Measurements from ENCODE around the gene TMEM201.

TMEM201 gene

GRCh38 chr1:9576903-9577302 is 11.8 kb upstream of the TMEM201 start:
- no peak overlapping the region for H3K27ac ChIP-seq (ENCODE audit: low read depth, low read length)
- H3K9ac ChIP-seq (ENCODE audit: low read length in 5 of 5): no peak overlapping the region
- no peak overlapping the region for H3K4me3 ChIP-seq (ENCODE audit: low read depth in 1 of 5, low read length in 5 of 5)
- H3K36me3 ChIP-seq (ENCODE audit: control insufficient read depth in 5 of 5, insufficient read depth in 5 of 5, low read length in 5 of 5): peaks cover 16 to 60% (median 29%) of the 10 kb centered on the region in 5 donors
- H3K4me1 ChIP-seq (ENCODE audit: control insufficient read depth in 5 of 5, insufficient read depth in 5 of 5, low read length in 5 of 5): peaks cover 0 to 11% (median 0%) of the 10 kb centered on the region in 5 donors
- H3K27me3 ChIP-seq (ENCODE audit: control insufficient read depth in 5 of 5, insufficient read depth in 4 of 5, low read length in 5 of 5): no peaks in the 10 kb centered on the region
- H3K9me3 ChIP-seq (ENCODE audit: control insufficient read depth in 5 of 5, low read length in 5 of 5): no peaks in the 10 kb centered on the region

- Histone ChIP-seq H3K9me3 (ENCODE audit: control insufficient read depth in 5 of 5, low read length in 5 of 5) (no peaks in the 10 kb centered on the region), H3K36me3 (ENCODE audit: control insufficient read depth in 5 of 5, insufficient read depth in 5 of 5, low read length in 5 of 5) (peaks cover 16 to 64% (median 32%) of the 10 kb centered on the region in 5 donors), H3K4me1 (ENCODE audit: control insufficient read depth in 5 of 5, insufficient read depth in 5 of 5, low read length in 5 of 5) (peaks cover 0 to 9% (median 0%) of the 10 kb centered on the region in 5 donors), H3K27ac (ENCODE audit: low read depth, low read length) (no peak overlapping the region), H3K27me3 (ENCODE audit: control insufficient read depth in 5 of 5, insufficient read depth in 4 of 5, low read length in 5 of 5) (no peaks in the 10 kb centered on the region), H3K9ac (ENCODE audit: low read length in 5 of 5) (no peak overlapping the region), H3K4me3 (ENCODE audit: low read depth in 1 of 5, low read length in 5 of 5) (no peak overlapping the region)
These were observed 11.3 kb upstream of the TMEM201 start for GRCh38 chr1:9577423-9577822.

DNA sequence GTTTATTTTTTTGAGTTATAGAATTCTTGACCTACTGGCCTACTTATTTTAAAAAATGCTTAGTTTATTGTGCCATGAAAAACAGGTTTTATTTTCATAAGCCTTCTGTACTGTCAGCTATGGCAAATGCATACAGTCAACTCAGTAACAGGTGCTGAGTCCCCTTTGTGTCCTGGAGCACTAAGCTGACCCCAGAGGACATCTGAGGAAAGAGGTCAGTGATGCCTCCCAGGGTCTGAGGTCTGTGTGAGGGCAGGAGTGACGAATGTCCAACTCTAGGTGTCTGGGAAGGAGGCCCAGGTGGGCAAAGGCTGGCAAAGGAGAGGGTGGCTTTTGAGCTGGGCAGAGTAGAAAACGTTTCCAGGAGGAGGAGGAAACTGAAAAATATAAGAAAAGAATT is 7.8 kb upstream of the TMEM201 start:
- Histone ChIP-seq H3K27ac (ENCODE audit: low read depth, low read length) (no peak overlapping the region), H3K4me1 (ENCODE audit: control insufficient read depth in 5 of 5, insufficient read depth in 5 of 5, low read length in 5 of 5) (peaks cover 0 to 9% (median 0%) of the 10 kb centered on the region in 5 donors), H3K27me3 (ENCODE audit: control insufficient read depth in 5 of 5, insufficient read depth in 4 of 5, low read length in 5 of 5) (no peaks in the 10 kb centered on the region), H3K9ac (ENCODE audit: low read length in 5 of 5) (no peak overlapping the region), H3K4me3 (ENCODE audit: low read depth in 1 of 5, low read length in 5 of 5) (no peak overlapping the region), H3K9me3 (ENCODE audit: control insufficient read depth in 5 of 5, low read length in 5 of 5) (no peaks in the 10 kb centered on the region), H3K36me3 (ENCODE audit: control insufficient read depth in 5 of 5, insufficient read depth in 5 of 5, low read length in 5 of 5) (peaks cover 14 to 68% (median 34%) of the 10 kb centered on the region in 5 donors)

DNA sequence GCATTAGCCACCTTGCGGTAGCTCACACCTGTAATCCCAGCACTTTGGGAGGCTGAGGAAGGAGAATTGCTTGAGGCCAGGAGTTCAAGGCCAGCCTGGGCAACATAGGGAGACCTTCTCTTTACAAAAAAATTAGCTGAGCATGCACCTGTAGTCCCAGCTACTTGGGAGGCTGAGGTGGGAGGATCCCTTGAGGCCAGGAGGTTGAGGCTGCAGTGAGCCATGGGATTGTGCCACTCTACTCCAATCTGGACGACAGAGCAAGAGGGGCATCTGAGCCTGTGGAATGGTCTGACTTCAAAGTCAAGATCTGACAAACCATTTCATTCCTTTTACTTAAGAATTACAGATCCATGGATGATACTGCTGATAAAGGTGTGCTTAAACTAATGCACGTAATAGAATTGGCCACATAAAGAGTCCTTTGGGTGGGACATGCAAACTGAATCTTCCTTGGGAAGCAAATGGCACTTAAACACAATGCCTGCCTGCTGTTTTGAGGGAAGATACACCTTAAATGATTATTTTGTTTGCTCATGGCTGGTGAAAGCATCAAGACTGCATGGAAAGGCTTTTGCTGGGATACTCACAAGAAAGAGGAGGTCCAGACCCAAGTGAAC is 2.5 kb upstream of the TMEM201 start:
- no peak overlapping the region for H3K4me3 ChIP-seq (ENCODE audit: low read depth in 1 of 5, low read length in 5 of 5)

DNA sequence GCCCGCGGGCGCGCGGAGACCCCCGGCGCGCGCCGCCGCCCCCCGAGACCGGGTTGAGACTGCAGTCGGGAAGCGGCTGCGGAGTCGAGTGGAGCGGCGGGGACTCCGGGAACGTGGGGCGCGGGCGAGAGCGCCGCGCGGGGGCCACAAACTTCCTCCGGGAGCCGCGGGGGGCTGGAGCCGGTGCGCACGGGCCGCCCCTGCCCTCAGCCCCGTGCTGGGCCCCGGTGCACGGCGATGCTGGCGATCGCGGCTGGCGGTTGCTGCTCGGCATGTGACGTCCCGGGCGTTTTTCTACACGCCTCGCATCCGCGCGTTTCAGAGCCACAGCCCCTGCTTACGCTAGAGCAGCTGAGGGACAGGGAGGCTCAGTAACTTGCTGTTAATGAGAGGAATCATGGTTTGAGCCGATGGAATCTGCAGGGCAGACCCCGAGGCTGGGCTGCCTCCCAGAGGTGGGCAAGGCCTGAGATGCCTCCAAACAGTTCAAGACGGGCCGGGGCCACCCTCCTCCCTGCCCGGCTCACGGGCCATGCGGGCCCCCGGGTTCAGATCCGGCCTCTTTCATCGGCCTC is 520 bp downstream of the TMEM201 start:
- Histone ChIP-seq H3K36me3 (ENCODE audit: control insufficient read depth in 5 of 5, insufficient read depth in 5 of 5, low read length in 5 of 5) (peaks cover 0 to 6% (median 0%) of the 10 kb centered on the region in 5 donors), H3K27ac (ENCODE audit: low read depth, low read length) (peak overlapping the region; percentile 23), H3K9ac (ENCODE audit: low read length in 5 of 5) (peak overlapping the region; percentile 0 to 85 (median 60)), H3K9me3 (ENCODE audit: control insufficient read depth in 5 of 5, low read length in 5 of 5) (no peaks in the 10 kb centered on the region), H3K4me1 (ENCODE audit: control insufficient read depth in 5 of 5, insufficient read depth in 5 of 5, low read length in 5 of 5) (peaks cover 4 to 57% (median 46%) of the 10 kb centered on the region in 5 donors), H3K27me3 (ENCODE audit: control insufficient read depth in 5 of 5, insufficient read depth in 4 of 5, low read length in 5 of 5) (no peaks in the 10 kb centered on the region), H3K4me3 (ENCODE audit: low read depth in 1 of 5, low read length in 5 of 5) (peak overlapping the region; percentile 63 to 78 (median 69))

More for the DNA sequence above, 2.5 kb upstream of the TMEM201 start:
- peaks cover 0 to 21% (median 9%) of the 10 kb centered on the region in 5 donors for H3K36me3 ChIP-seq (ENCODE audit: control insufficient read depth in 5 of 5, insufficient read depth in 5 of 5, low read length in 5 of 5)
- H3K9me3 ChIP-seq (ENCODE audit: control insufficient read depth in 5 of 5, low read length in 5 of 5): no peaks in the 10 kb centered on the region
- no peak overlapping the region for H3K27ac ChIP-seq (ENCODE audit: low read depth, low read length)
- H3K27me3 ChIP-seq (ENCODE audit: control insufficient read depth in 5 of 5, insufficient read depth in 4 of 5, low read length in 5 of 5): no peaks in the 10 kb centered on the region
- peaks cover 4 to 27% (median 22%) of the 10 kb centered on the region in 5 donors for H3K4me1 ChIP-seq (ENCODE audit: control insufficient read depth in 5 of 5, insufficient read depth in 5 of 5, low read length in 5 of 5)
- no peak overlapping the region for H3K9ac ChIP-seq (ENCODE audit: low read length in 5 of 5)

DNA sequence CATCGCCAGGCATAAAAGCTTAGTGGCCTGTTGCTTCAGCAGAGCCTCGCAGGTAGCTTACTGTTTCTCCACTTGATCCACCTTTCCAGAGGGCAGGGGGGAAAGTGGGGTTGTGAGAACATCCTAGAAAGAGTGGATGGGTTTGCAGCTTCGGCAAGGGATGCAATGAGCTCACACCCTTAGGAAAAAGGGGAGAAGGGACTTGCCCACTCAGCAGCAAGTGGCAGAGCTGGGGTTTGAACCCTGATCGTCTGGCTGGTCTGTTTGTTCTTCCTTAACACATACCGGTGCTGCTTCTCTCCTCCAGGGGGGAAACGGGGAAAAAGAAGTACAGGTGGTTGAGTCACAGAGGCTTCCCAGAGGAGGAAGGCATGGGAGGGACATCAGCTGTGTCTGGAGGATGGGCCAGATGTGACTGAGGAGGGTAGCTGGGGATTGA is 1.0 kb downstream of the TMEM201 start:
- H3K27me3 ChIP-seq (ENCODE audit: control insufficient read depth in 5 of 5, insufficient read depth in 4 of 5, low read length in 5 of 5): no peaks in the 10 kb centered on the region
- peak overlapping the region; percentile 23 for H3K27ac ChIP-seq (ENCODE audit: low read depth, low read length)
- H3K9ac ChIP-seq (ENCODE audit: low read length in 5 of 5): peak overlapping the region; percentile 0 to 85 (median 60)
- peaks cover 0 to 3% (median 0%) of the 10 kb centered on the region in 5 donors for H3K36me3 ChIP-seq (ENCODE audit: control insufficient read depth in 5 of 5, insufficient read depth in 5 of 5, low read length in 5 of 5)
- H3K4me1 ChIP-seq (ENCODE audit: control insufficient read depth in 5 of 5, insufficient read depth in 5 of 5, low read length in 5 of 5): peaks cover 4 to 58% (median 46%) of the 10 kb centered on the region in 5 donors
- H3K4me3 ChIP-seq (ENCODE audit: low read depth in 1 of 5, low read length in 5 of 5): peak overlapping the region; percentile 63 to 78 (median 69)
- no peaks in the 10 kb centered on the region for H3K9me3 ChIP-seq (ENCODE audit: control insufficient read depth in 5 of 5, low read length in 5 of 5)

DNA sequence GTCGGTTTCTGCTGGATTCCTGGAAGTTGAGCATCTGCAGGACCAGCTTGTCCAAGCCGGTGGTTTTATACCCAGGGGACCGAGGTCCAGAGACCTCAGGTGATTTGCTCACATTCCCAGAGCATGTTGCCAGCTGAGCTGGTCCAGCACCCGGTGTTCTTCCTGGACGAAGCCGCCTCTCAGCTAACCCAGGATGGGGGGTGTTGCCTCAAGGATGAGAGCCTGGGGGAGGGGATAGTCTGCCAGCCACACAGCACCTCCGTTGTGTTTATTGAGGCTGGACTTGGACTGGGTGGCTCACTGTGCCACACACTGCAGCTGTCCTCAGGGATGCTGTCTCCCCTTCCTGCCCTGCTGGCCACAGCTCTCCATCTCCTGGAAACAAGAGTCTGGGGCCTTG is 1.5 kb downstream of the TMEM201 start:
- Histone ChIP-seq H3K9ac (ENCODE audit: low read length in 5 of 5) (peak overlapping the region in 1 of 5 donors; percentile 60), H3K4me3 (ENCODE audit: low read depth in 1 of 5, low read length in 5 of 5) (peak overlapping the region in 4 of 5 donors; percentile 63 to 78 (median 70)), H3K36me3 (ENCODE audit: control insufficient read depth in 5 of 5, insufficient read depth in 5 of 5, low read length in 5 of 5) (no peaks in the 10 kb centered on the region), H3K27ac (ENCODE audit: low read depth, low read length) (no peak overlapping the region), H3K4me1 (ENCODE audit: control insufficient read depth in 5 of 5, insufficient read depth in 5 of 5, low read length in 5 of 5) (peaks cover 4 to 58% (median 46%) of the 10 kb centered on the region in 5 donors), H3K9me3 (ENCODE audit: control insufficient read depth in 5 of 5, low read length in 5 of 5) (no peaks in the 10 kb centered on the region), H3K27me3 (ENCODE audit: control insufficient read depth in 5 of 5, insufficient read depth in 4 of 5, low read length in 5 of 5) (no peaks in the 10 kb centered on the region)

DNA sequence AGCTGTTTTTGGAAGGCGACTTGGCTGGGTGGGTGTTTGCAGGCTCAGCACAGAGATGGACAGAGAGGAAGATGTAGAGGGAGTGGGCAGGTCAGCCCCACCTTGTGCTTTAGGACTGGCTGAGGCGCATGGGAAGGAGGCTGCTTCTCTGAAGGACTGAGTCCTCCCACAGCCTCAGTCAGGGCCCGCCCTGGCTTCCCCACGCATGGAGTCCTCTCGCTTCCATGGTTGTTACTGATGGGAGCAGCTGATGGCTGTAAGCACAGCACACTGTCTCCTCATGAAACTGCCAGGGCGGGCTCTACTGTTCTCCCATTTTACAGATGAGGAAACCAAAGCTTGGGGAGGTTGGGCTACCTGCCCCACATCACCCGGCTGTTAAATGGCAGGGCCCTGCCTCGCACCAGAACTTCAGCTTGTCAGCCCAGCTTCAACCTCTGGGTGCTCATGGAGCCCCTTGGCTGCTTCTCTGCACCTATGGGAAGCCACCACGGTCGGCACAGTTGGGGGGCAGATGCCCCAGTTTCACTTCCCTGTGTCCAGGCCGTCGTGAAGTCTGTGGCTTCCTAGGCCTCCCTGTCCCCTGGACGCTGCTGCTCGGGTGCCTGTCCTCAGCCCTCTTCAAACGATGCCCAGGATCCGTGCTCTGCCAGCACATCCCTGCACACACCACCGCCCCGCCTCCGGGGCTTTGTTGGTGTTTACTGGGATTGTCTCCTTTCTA is 2.4 kb downstream of the TMEM201 start:
- Histone ChIP-seq H3K27me3 (ENCODE audit: control insufficient read depth in 5 of 5, insufficient read depth in 4 of 5, low read length in 5 of 5) (no peaks in the 10 kb centered on the region), H3K36me3 (ENCODE audit: control insufficient read depth in 5 of 5, insufficient read depth in 5 of 5, low read length in 5 of 5) (no peaks in the 10 kb centered on the region), H3K4me1 (ENCODE audit: control insufficient read depth in 5 of 5, insufficient read depth in 5 of 5, low read length in 5 of 5) (peaks cover 4 to 60% (median 46%) of the 10 kb centered on the region in 5 donors), H3K27ac (ENCODE audit: low read depth, low read length) (no peak overlapping the region), H3K4me3 (ENCODE audit: low read depth in 1 of 5, low read length in 5 of 5) (peak overlapping the region in 1 of 5 donors; percentile 5), H3K9me3 (ENCODE audit: control insufficient read depth in 5 of 5, low read length in 5 of 5) (no peaks in the 10 kb centered on the region), H3K9ac (ENCODE audit: low read length in 5 of 5) (no peak overlapping the region)

- H3K27me3 ChIP-seq (ENCODE audit: control insufficient read depth in 5 of 5, insufficient read depth in 4 of 5, low read length in 5 of 5): no peaks in the 10 kb centered on the region
- H3K9ac ChIP-seq (ENCODE audit: low read length in 5 of 5): no peak overlapping the region
- peaks cover 0 to 3% (median under 1%) of the 10 kb centered on the region in 5 donors for H3K36me3 ChIP-seq (ENCODE audit: control insufficient read depth in 5 of 5, insufficient read depth in 5 of 5, low read length in 5 of 5)
- H3K27ac ChIP-seq (ENCODE audit: low read depth, low read length): no peak overlapping the region
- H3K4me1 ChIP-seq (ENCODE audit: control insufficient read depth in 5 of 5, insufficient read depth in 5 of 5, low read length in 5 of 5): peaks cover 4 to 65% (median 52%) of the 10 kb centered on the region in 5 donors
- H3K4me3 ChIP-seq (ENCODE audit: low read depth in 1 of 5, low read length in 5 of 5): peak overlapping the region in 1 of 5 donors; percentile 5
- H3K9me3 ChIP-seq (ENCODE audit: control insufficient read depth in 5 of 5, low read length in 5 of 5): no peaks in the 10 kb centered on the region
These were observed 3.2 kb downstream of the TMEM201 start for GRCh38 chr1:9591669-9592509.

All from subcutaneous abdominal adipose tissue (tissue), 5 donors.